ENCODE data around the gene OR5K3. TPM values are rescaled to one million over a fixed set of nuclear protein-coding genes. Genes with fewer than 3 reads are reported as not detected.
"Not testable (repeated sequence)": the region's sequence is repeated elsewhere in the genome, so short reads cannot be mapped to it uniquely, and the experiment has no call there.

OR5K3 gene
- total and polyA plus RNA-seq, 2 of the 4 experiments (the other 2 are of a cell fraction), result not detected

- intact Hi-C loops (cut with micrococcal nuclease); H3K4me2 ChIP-seq (ENCODE audit: low read depth, low read length); in situ Hi-C loops (cut with MboI; ENCODE audit: low sequenced_read_pairs); ATAC-seq (ENCODE audit: low read depth); BruUV-seq (replicated peaks); DNase-seq; H4K20me1 ChIP-seq (ENCODE audit: insufficient read depth, low read length); H4K8ac ChIP-seq (ENCODE audit: low read depth in 2 of 2, low read length in 2 of 2); H3K4me1 ChIP-seq (ENCODE audit: control insufficient read depth, insufficient read depth, low read length); H3K56ac ChIP-seq (ENCODE audit: extremely low read depth, insufficient read depth, low read length); H3K4ac ChIP-seq (ENCODE audit: low read depth, low read length); H2AK9ac ChIP-seq (replicated peaks; ENCODE audit: low read depth, low read length, poor library complexity); H3K18ac ChIP-seq (ENCODE audit: low read depth, low read length); H2BK20ac ChIP-seq (ENCODE audit: low read depth, low read length); H2BK15ac ChIP-seq (ENCODE audit: low read depth, low read length); H3K14ac ChIP-seq (replicated peaks; ENCODE audit: low read depth, low read length); H2AK5ac ChIP-seq (ENCODE audit: low read depth, low read length); H4K91ac ChIP-seq (ENCODE audit: insufficient read depth, low read depth, low read length); POLR2A ChIA-PET (ENCODE audit: unreplicated experiment); H3K79me1 ChIP-seq (ENCODE audit: low read depth in 1 of 2, low read length in 2 of 2); H3K9me1 ChIP-seq (ENCODE audit: insufficient read depth, low read length); H3K27me3 ChIP-seq (ENCODE audit: control insufficient read depth, insufficient read depth, low read length); H2BK5ac ChIP-seq (ENCODE audit: low read depth, low read length, poor library complexity, severe bottlenecking); H3K36me3 ChIP-seq (ENCODE audit: control insufficient read depth, insufficient read depth, low read length); dilution Hi-C loops (cut with HindIII; ENCODE audit: low sequenced_read_pairs, unreplicated experiment); H3K9ac ChIP-seq (ENCODE audit: low read depth, low read length); H3K9me3 ChIP-seq (ENCODE audit: control insufficient read depth, insufficient read depth, low read length); H4K5ac ChIP-seq (ENCODE audit: low read depth, low read length); CTCF ChIA-PET; H3K23ac ChIP-seq (ENCODE audit: low read depth, low read length); H3K27ac ChIP-seq (ENCODE audit: insufficient read depth, low read length); H2BK120ac ChIP-seq (ENCODE audit: low read depth, low read length); H3K4me3 ChIP-seq (ENCODE audit: insufficient read depth, low read depth, low read length); H2AFZ ChIP-seq (replicated peaks; ENCODE audit: low read length, poor library complexity): not testable (repeated sequence)
- WGBS, 2 experiments (ENCODE audit: extremely low coverage in 2 of 2, insufficient read length in 1 of 2), result no CpG with 5 or more reads among the region's 4 CpGs
Observed at GRCh38 chr3:98396482-98396881, 6.0 kb downstream of the OR5K3 start.
